ENCODE results near the gene ULK4.
A peak's percentile ranks its signal among the peaks of the same experiment; 100 is the strongest.

ULK4 gene

DNA sequence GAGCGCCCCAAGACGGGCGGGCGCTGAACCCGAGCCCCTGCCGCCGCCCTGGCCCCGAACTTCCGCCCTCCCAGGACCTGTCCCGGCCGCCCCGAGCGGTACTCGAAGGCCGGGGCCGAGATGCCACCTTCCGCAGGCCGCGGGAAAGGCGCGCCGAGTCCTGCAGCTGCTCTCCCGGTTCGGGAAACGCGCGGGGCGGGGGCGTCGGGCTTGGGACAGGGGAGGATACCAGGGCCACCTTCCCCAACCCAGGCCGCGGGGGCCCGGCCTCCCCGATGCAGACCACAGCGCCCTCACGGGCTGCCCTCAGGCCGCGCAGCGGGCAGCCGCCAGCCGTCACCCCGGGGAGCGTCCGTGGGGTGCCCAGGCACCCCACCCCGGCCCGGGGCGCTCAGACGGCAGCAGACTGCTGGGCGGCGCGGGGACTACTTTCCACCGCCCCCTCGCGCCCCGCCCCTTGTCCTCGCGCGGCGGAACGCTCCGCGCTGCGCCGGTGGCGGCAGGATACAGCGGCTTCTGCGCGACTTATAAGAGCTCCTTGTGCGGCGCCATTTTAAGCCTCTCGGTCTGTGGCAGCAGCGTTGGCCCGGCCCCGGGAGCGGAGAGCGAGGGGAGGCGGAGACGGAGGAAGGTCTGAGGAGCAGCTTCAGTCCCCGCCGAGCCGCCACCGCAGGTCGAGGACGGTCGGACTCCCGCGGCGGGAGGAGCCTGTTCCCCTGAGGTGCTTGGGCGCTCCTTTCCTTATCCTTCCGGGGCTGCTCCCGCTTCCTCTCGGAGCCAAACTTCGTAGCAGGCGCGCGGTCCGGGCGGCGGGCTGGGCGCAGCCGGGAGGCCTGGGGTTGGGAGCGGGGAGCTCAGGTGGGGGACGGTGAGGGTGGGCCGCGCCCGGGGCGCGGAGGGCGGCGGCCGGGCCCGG lies 762.7 kb downstream of the ULK4 start, which contains the start of gene CTNNB1:
CTNNB1 (plus strand) TSS at position 556 of the 916 bp plus-strand sequence. CDS start 24,564 bp downstream, outside the sequence.
- in situ Hi-C loops (cut with MboI; ENCODE audit: low sequenced_read_pairs, unreplicated experiment), result no loop called here
- peak; percentile 85 for DNase-seq (ENCODE audit: low spot score)
- TF ChIP-seq, protein P1, sequence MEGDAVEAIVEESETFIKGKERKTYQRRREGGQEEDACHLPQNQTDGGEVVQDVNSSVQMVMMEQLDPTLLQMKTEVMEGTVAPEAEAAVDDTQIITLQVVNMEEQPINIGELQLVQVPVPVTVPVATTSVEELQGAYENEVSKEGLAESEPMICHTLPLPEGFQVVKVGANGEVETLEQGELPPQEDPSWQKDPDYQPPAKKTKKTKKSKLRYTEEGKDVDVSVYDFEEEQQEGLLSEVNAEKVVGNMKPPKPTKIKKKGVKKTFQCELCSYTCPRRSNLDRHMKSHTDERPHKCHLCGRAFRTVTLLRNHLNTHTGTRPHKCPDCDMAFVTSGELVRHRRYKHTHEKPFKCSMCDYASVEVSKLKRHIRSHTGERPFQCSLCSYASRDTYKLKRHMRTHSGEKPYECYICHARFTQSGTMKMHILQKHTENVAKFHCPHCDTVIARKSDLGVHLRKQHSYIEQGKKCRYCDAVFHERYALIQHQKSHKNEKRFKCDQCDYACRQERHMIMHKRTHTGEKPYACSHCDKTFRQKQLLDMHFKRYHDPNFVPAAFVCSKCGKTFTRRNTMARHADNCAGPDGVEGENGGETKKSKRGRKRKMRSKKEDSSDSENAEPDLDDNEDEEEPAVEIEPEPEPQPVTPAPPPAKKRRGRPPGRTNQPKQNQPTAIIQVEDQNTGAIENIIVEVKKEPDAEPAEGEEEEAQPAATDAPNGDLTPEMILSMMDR (IDR thresholded peaks at IDR 0.05; ENCODE audit: borderline replicate concordance, control extremely low read depth, extremely low read depth, insufficient read depth, missing control alignments), result no peak

DNA sequence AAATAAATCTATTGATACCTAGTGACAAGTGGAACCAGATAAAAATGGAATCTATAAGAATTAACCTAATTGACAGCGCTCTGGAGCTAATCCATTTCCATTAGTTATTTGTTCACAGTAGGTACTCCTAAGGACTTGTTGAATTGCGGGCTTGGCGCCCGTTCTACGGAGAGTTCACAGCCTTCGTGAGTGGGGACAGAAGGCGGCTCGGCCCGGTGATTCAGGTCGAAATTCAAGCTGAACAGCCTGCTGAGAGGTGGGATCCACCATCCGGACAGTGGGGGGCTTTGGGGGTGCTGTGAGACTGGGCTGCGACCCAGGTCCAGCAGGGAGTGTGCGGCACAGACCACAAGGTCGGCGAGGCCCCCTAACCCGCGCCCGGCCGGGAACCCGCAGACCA lies 763.4 kb downstream of the ULK4 start:
- in situ Hi-C loops (cut with MboI; ENCODE audit: low sequenced_read_pairs, unreplicated experiment), result no loop called here
- TF ChIP-seq, protein P1 (IDR thresholded peaks at IDR 0.05; ENCODE audit: borderline replicate concordance, control extremely low read depth, extremely low read depth, insufficient read depth, missing control alignments), result no peak
- DNase-seq (ENCODE audit: low spot score), result no peak

DNA sequence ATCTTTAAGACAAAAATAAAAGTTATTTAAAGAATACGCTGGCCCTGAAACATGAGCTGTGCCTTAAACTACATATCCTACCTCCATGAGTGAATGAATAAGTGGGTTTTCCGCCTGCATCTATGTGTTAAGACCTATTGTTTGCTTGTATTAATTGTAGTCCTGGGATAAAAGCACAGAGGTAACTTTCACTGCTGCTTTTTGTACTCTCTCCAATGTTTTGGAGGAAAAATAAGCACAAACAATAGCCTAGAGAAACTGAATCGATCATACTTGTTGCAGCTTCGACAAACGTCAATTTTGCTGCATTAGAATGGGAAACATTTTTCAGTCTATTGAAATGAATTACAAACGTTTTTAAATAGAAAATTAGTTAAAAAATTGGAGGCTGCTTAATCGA lies 763.9 kb downstream of the ULK4 start:
- TF ChIP-seq, protein P1 (IDR thresholded peaks at IDR 0.05; ENCODE audit: borderline replicate concordance, control extremely low read depth, extremely low read depth, insufficient read depth, missing control alignments), result no peak
- no peak for DNase-seq (ENCODE audit: low spot score)
- in situ Hi-C loops (cut with MboI; ENCODE audit: low sequenced_read_pairs, unreplicated experiment), result no loop called here

All from GM13976 (cell line).